ENCODE results near the gene ZNF827.

- TF ChIP-seq CTCF (conservative IDR thresholded peaks at IDR 0.05; ENCODE audit: low read depth in 2 of 2) (no peak), POLR2AphosphoS5 (IDR thresholded peaks at IDR 0.05; ENCODE audit: low read depth) (no peak), ETS1 (IDR thresholded peaks at IDR 0.05) (no peak)
Measured at GRCh38 chr4:145945431-145946155, 7.0 kb upstream of the ZNF827 start.

All from GM23338 (cell line).